HG02642 (cell line): ENCODE results near the gene SVEP1.
"Not testable (repeated sequence)": the region's sequence is repeated elsewhere in the genome, so short reads cannot be mapped to it uniquely, and the experiment has no call there.

Experiments
- ATAC-seq: cut with Tn5 transposase; IDR thresholded peaks from one replicate; pipeline ENCODE4 v1.9.1; 2021; ENCODE audit warnings: mild to moderate bottlenecking; ENCODE audit not compliant: unreplicated experiment, poor library complexity

Gene SVEP1

DNA sequence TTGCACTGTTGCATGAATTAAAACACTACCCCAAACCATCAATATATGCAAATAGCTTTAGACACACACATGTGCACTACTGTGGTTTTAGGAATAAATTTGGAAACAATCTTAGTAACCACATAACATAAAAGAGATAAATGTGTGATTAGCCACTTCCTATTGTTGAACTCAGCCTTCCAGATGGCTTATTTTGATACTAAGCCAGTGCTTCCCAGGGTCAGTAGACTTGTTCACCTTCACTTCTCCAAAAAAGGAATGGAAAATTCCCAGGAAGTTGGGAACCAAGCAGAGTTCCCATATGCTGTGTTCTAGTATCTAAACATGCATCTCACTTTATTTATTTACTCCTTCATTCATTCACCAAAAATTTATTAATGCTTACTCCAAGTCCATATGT lies 47.8 kb downstream of the SVEP1 start:
- ATAC-seq: no peak

DNA sequence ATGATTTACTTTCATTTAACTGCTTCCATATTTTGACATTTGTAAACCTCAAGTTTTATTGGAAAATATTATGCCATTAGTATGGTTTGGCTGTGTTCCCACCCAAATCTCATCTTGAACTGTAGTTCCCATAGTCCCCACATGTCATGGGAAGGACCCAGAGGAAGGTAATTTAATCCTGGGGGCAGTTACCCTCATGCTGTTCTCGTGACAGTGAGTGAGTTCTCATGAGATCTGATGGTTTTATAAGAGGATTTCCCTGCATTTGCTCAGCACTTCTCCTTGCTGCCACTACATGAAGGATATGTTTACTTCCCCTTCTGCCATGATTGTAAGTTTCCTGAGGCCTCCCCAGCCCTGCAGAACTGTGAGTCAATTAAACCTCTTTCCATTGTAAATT lies 48.3 kb downstream of the SVEP1 start:
- ATAC-seq: not testable (repeated sequence)

DNA sequence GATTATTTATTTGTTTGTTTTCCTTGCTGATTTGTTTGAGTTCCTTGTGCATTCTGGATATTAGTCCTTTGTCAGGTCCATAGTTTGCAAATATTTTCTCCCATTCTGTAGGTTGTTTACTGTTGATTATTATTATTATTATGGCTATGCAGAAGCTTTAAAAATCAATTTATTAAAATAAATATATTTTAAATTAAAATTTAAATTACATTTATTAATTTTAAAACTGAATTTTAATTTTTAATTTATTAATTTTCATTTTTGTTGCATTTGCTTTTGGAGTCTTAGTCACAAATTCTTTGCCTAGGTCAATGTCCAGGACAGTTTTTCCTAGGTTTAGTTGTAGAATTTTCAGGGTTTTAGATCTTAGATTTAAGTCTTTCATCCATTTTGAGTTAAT lies 50.9 kb downstream of the SVEP1 start:
- no peak for ATAC-seq

DNA sequence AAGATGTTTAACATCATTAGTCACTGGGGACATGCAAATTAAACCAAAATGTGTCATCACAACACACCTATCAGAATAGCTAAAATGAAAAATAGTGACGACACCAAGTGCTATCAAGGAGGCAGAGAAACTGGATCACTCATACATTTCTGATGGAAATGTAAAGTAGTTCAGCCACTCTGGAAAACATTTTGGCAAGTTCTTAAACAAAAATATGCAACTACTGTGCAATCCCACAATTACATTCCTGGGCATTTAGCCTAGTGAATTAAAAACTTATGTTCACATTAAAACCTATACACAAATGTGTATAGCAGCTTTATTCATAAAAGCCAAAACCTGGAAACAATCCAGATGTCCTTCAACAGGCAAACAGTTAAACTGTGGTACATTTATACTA lies 53.1 kb downstream of the SVEP1 start:
- no peak for ATAC-seq

DNA sequence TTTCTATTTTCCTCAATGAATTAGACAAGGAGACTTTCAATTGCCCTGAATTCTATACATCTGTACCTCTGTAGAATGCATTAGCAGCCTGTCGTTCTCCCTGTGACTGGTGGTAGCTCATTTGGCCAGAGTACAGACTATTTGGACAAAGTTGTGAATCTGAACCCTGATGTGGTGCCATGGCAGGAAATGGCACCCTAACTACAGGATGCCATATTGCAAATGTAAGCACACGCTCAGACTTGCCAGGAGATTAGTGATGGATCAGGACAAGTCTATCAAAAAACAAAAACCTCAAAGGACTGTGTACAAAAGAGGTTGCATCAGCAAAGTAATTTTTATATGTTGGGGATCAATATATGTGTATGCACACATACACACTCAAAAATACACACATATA lies 58.3 kb downstream of the SVEP1 start:
- no peak for ATAC-seq

DNA sequence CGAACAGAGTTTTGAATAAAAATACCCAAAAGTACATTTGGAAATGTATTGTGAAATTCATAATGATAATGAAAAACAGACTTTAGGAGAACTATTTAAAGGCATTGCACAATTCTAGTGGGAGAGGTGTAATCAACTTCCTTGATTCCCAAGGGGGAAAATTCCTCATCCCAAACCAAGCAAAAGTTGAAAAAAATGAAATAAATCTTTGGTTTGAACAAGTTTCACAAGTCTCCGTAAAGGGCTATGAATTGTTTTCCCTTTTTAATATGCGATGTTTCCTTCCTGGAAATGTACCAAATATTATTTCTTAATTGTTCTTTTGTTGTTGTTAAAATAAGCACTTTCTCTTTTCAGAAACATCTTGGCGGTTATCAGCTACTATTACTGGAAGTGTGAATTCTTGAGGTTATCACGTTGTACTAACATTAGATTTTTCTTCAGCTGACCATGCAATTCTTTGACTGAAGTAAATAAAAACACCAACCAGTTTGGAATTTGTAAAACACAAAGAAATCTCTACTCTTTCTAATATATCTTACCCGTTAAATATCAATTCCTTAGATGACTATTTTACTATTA lies 59.3 kb downstream of the SVEP1 start:
- ATAC-seq: no peak

DNA sequence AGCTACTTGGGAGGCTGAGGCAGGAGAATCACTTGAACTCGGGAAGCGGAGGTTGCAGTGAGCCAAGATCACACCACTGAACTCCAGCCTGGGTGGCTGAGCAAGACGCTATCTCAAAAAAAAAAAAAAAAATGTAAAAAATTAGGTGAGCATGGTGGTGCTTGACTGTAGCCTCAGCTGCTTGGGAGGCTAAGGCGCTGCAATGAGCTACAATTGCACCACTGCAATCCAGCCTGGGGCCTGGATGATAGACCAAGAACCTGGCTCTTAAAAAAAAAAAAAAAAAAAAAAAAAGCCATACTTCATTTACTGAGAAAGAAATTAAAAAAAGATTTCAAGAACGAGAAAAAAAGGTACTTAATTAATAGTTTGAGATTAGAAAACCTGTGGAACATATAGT lies 62.1 kb downstream of the SVEP1 start:
- no peak for ATAC-seq

DNA sequence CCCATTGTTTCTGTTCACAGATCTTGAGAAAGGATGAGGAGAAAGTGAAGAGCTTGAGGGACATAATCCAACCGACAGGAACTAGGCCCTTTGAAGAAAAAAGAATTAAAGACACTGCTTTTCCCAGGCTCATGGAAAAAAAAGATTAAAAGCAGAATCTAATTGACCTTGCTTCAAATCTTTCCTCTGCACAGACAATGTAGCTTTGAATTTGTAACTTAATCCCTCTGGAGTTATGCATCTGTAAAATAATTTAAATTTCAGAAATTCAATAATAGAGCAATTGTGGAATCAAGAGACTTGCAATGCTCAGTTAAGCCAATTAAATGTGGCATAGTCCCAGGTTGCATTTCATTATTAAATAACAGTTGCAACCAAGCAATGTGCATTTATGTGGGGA lies 64.6 kb downstream of the SVEP1 start:
- ATAC-seq: no peak

DNA sequence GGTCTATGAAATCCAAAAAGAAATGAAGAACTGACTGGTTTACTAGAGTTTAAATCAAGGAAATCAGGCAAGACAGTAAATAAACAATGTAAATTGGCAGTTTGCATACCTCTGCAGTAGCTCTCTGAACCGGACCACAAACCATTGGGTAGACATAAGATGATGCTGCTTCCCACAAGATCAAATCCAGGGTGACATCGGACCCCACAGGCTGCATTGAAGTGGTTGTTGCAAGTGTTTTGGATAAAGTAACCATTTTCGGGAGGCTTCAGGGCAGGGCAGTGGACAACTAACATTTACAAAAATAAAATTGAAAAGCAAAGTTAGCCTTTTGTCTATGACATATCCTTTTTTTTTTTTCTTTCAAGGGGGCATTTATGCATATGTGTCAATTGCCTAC lies 66.7 kb downstream of the SVEP1 start:
- no peak for ATAC-seq

DNA sequence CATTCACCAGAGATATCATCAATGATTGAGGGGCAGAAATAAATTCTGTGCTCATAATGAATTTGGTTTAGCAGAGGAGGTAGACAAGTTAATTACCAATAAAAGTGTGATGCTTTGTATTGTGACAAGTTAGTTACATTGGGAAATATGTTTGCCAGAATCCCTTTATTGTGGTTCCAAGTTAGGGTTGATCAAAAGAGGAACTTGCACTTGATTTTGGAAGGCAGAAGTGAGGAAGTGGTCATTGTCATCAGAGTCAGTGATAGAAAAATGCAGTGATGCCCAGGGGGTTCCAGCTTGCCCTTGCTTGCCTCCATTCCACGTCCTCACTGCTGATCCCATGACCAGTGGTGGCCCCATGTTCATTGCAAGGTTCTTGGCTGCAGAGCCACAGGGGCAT lies 69.7 kb downstream of the SVEP1 start:
- ATAC-seq: no peak

DNA sequence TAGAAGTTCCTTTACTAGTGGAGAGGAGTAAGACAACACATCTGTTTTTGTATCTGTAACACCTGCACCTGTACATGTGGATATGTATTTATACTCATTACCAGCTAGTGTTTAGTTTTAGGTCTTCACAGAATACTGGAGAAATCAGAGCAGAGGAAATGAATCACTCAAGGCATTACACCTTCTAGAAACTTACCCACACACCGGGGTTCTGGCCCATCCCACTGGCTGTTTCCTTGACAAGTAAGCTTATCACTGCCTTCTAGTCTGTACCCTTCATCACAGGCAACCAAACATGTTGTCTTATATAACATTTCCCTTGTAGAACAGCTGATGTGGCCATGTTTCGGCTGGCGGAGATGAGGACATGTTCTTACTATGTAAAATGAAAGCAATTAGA lies 76.7 kb downstream of the SVEP1 start:
- ATAC-seq: no peak

DNA sequence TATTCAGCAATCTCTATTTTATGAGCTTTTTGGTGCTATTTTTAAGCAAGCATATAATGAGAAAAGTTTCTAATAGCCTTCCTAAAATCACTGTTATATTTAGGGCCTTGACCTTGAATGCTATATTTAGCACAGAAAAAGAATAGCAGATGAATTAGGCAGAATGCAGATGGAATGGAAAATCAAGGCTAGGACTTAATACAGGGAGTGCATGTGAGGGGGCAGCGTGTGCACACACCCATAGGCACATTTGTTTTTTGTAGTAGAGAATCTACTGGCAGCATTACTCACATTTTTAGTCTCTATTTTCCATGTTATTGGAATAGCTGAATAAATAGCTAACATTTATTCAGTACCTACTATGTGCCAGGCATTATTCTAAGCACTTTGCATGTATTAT lies 79.9 kb downstream of the SVEP1 start:
- no peak for ATAC-seq

DNA sequence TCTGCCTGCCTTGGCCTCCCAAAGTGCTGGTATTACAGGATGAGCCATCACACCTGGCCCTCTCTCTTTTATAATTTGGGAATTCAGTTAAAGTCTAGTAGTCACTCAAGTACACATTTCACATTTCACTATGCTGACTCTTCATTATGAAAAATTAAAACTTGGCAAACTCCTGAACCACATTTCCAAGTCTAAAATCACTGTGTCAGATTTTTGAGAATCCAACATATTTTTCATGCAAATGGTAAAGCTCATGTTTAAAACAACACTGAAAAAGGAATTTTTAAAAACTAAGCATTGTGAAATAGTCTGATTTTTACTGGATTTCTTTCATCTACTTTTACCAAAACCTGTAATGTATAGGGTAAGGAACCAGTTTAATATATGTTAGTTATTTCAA lies 92.3 kb downstream of the SVEP1 start:
- no peak for ATAC-seq

DNA sequence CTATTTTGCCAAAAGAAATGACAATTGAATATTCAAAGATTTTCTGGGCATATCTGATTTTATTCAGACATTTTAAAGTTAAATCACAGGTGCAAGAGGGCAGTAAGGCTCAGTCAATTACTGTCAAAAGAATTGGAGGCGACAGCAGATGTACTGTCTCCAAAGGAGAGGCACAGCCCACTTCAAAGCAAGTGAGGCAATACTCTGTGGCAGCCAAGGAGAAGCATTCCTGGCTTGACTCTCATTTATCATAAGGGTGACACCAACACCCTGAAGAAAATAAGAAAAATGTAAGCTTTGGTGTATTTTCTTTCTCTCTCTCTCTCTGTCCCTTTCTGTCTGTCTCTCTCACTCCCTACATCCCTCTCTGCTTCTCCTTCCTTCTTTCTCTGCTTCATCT lies 93.3 kb downstream of the SVEP1 start:
- no peak for ATAC-seq

DNA sequence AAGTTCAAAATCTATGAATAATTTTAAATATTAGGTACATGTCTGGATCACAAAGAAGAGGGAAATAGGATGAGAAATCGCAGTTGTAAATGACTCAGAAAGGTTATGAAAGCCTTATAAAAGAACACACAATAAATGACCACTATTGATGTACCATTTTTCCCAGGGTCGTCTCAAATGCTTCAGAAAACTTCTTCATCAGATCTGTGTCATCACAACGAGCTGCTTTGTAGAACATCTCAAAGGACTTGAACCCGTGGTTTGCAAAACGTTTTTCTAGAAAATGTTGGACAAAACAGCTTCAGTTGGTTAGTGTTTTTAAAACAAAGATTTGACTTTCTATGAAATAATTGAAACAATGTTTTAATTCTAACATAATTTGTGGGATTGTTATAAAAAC lies 100.1 kb downstream of the SVEP1 start:
- no peak for ATAC-seq

DNA sequence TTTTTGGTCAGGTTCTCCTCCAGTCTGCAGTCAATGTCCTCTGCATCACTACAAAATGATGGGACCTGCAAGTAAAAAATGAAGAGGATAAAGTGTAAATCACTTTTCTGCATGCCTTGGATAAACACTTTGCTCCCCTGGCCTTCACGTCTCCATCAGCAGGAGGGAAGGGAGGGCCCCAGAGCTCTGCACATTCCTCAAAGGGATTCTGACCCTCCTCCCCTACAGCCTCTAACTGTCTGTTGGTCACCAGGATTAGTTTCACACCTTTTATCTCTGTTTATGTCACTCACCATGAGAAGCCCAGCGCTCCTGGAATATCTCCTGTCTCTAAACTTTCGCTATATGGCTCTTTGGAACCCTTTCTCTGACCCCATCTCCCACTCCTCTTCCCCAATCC lies 103.3 kb downstream of the SVEP1 start:
- no peak for ATAC-seq

DNA sequence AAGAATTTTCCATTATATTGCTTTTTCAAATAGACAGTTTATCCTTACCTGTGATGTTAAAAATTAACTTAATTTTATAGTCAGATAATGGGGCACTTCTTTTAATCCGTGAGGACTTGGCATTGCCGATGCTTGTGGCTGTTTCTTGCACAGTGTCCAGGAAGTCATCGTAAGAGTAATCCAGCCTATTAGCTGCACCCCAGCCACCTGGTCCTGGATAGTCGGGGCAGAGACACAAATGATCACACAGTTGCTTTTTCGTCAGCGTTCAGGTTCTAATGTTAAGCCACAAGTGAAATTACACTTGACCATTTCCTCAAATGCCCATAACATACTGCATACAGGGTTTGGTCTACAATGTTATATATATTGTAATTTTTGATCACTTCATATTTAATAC lies 107.4 kb downstream of the SVEP1 start:
- no peak for ATAC-seq

DNA sequence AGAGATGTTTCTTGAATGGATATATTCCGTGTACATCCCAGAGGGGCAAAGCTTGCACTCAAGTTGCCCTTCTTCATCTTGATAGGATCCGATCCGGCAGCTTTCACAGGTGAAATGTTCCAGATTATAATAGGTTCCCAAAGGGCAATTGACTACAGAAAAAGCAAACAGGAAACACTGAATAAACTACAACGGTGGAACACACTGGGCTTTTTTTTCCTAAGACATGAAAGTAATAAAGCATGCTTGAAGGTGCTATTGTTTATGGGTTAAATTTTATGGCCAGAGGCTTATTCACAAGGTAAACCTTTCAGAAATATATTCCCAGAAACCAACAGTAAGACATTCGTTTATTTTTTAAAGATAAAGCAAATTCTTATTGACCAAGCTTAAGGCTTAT lies 110.6 kb downstream of the SVEP1 start:
- no peak for ATAC-seq

DNA sequence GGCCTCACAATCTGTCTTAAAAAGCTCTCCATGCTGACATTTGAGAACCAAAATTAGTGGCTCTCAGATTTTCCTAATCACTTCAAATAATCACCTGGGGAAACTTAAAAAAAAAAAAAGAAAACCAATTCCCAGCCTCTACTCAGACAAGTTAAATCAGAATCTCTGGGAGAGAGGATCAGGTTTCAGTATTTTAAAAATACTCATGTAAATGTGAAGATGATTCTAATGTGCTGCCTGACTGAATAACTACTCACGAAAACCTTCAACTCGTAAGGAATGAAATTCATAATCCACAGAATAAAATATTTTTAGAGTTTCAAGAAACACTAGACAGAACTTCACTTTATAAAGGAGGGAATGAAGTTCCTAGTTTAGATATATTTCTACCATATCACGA lies 114.4 kb downstream of the SVEP1 start:
- no peak for ATAC-seq

DNA sequence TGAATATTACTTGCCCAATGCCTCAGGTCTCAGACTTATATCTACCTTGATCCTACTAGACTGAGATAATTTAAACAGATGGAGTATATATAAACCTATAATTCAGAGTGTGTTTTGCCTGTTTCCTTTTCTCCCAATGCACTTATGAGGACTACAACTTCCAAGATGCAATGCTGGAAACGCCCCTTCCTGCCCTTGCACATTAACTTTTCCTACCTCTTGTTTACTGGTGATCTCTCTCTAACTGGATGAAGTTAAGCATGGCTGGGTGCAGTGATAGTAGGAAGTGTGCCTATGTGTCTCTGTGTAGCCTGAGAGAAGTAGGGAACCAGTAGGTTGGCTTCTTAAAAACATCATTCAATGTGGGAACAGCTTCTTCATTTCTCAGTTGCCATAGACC lies 115.2 kb downstream of the SVEP1 start:
- no peak for ATAC-seq

DNA sequence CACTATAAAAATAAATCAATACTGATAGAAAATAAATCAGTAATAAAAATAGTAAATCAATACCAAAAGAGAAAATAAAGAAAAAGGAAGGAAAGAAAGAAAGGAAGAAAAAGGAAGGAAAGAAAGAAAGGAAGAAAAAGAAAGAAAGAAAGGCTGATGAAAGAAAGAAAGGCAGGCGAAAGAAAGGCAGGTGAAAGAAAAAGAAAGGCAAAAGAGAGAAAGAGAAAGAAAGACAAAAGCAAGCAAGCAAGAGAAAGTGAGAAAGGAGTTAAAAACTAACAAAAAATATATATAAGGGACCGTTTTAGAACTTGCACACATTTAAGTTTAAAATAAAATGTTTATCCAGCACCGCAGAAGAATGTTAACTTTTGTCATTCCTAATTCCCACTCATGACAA lies 116.0 kb downstream of the SVEP1 start:
- ATAC-seq: no peak

DNA sequence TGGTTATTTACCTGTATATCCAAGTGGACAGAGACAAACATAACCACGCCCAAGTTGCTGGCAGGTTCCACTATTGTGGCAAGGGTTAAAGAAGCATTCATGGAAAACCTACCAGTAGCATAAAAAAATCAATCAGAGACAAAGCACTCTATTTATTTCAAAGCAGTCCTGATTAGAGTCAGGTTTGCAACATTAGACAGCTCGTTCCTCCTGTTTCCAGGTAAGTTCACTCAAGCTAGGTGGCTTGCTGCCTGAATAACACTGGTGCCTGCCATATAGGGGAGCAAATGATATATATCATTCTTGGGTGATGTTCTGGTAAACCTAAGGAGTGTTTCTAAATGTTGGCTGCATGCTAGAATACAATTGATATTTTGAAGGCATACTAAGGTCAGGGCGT lies 122.3 kb downstream of the SVEP1 start:
- ATAC-seq: no peak

DNA sequence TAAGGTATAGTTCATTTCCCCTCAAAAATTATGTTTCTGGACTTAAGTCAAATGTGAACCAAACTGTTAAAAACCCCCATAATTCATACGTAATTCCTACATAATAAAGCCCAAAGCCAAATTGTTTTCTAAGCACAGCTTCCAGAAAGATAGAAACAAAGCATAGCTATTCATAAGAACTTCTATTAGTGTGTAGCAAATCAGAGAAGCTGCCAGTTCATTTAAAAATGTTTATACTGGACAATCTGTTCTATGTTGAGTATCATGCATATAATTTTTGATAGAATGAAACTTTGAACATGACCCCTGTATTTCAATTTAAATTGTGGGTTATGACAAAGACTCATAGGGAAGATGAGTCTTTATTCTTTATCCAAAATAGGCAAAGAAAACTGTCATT lies 122.9 kb downstream of the SVEP1 start:
- ATAC-seq: no peak
